H1 (cell line): ENCODE measurements around the gene ASXL1. TPM values are rescaled to one million over a fixed set of nuclear protein-coding genes. Genes with fewer than 3 reads are reported as not detected.

ENCODE experiments used
- CTCF ChIA-PET: fragments of 300-600 bp; sonication (Branson Sonifier 250); formaldehyde crosslinking; loops from one replicate; lab custom pipeline; 2021; ENCODE audit not compliant: partially characterized antibody; lab: Charles Lee
- POLR2A ChIA-PET: fragments of 300-600 bp; sonication (Branson Sonifier 250); formaldehyde crosslinking; loops from one replicate; lab custom pipeline; 2021; ENCODE audit warnings: inconsistent platforms; ENCODE audit not compliant: partially characterized antibody; lab: Charles Lee
- DNase-seq, 2 experiments: peaks; one replicate each; pipeline versions ENCODE4 v3.0.0 to v3.0.0-alpha.2; 2010 to 2022; ENCODE audit warnings: low spot score in 2 of 2, low read depth in 1 of 2, mixed read lengths in 1 of 2
- FAIRE-seq: peaks from 2 replicates; lab custom pipeline; 2011; peaks lifted over from hg19 to GRCh38; lab: Jason Lieb, UNC
- H2AFZ ChIP-seq: 2 replicates; pipeline ENCODE4 v1.8.1; 2012; ENCODE audit warnings: low read length, inconsistent platforms
- H2AK5ac ChIP-seq: 2 replicates; pipeline ENCODE4 v1.6.1; 2013; ENCODE audit warnings: low read depth, low read length
- H2BK120ac ChIP-seq: replicated peaks from 2 replicates; pipeline ENCODE3; 2013; ENCODE audit warnings: low read depth, low read length, inconsistent platforms
- H2BK12ac ChIP-seq: 2 replicates; pipeline ENCODE4 v1.6.1; 2013; ENCODE audit warnings: low read depth, low read length
- H2BK15ac ChIP-seq: 2 replicates; pipeline ENCODE4 v1.6.1; 2013; ENCODE audit warnings: low read length
- H2BK20ac ChIP-seq: 2 replicates; pipeline ENCODE4 v1.6.1; 2013; ENCODE audit warnings: low read length
- H2BK5ac ChIP-seq: 2 replicates; pipeline ENCODE4 v1.6.1; 2013; ENCODE audit warnings: low read depth, low read length
- H3K14ac ChIP-seq: 2 replicates; pipeline ENCODE4 v1.6.1; 2013; ENCODE audit warnings: inconsistent platforms; ENCODE audit not compliant: insufficient read length
- H3K18ac ChIP-seq: 2 replicates; pipeline ENCODE4 v1.6.1; 2013; ENCODE audit warnings: low read length; ENCODE audit errors: extremely low read depth
- H3K23ac ChIP-seq: 2 replicates; pipeline ENCODE4 v1.6.1; 2013; ENCODE audit warnings: inconsistent platforms; ENCODE audit not compliant: insufficient read length
- H3K23me2 ChIP-seq: 2 replicates; pipeline ENCODE4 v1.6.1; 2013; ENCODE audit warnings: low read depth, low read length
- H3K27ac ChIP-seq: 2 replicates; pipeline ENCODE4 v1.6.1; 2011; ENCODE audit warnings: low read depth, low read length, inconsistent platforms
- H3K27me3 ChIP-seq, 4 experiments: replicated peaks in 1 of 4; 1 replicate in 1 of 4; 2 replicates in 3 of 4; pipeline versions ENCODE4 v1.6.1 to v1.8.1; 2011 to 2013; ENCODE audit warnings: low read length in 3 of 4, mild to moderate bottlenecking in 3 of 4, inconsistent platforms in 2 of 4, mixed read lengths in 2 of 4, moderate library complexity in 1 of 4; ENCODE audit not compliant: control insufficient read depth in 3 of 4, insufficient read depth in 3 of 4; ENCODE audit errors: extremely low read depth in 1 of 4
- H3K36me3 ChIP-seq, 4 experiments: 2 replicates each; pipeline versions ENCODE4 v1.6.1 to v1.8.1; 2011 to 2013; ENCODE audit warnings: mild to moderate bottlenecking in 4 of 4, low read length in 3 of 4, moderate library complexity in 2 of 4, control low read depth in 1 of 4, inconsistent platforms in 1 of 4; ENCODE audit not compliant: insufficient read depth in 4 of 4, control insufficient read depth in 2 of 4
- H3K4ac ChIP-seq: replicated peaks from 2 replicates; pipeline ENCODE3; 2013; ENCODE audit warnings: low read length, low read depth, mixed read lengths, inconsistent platforms; ENCODE audit not compliant: insufficient read length
- H3K4me1 ChIP-seq, 4 experiments: replicated peaks in 1 of 4; 1 replicate in 1 of 4; 2 replicates in 3 of 4; pipeline versions ENCODE4 v1.6.1 to v1.8.1; 2011 to 2013; ENCODE audit warnings: low read length in 3 of 4, inconsistent platforms in 2 of 4, mixed read lengths in 1 of 4; ENCODE audit not compliant: insufficient read depth in 4 of 4, control insufficient read depth in 3 of 4
- H3K4me2 ChIP-seq, 2 experiments: 2 replicates each; pipeline versions ENCODE4 v1.6.1 to v1.8.1; 2011 to 2013; ENCODE audit warnings: low read depth in 2 of 2, low read length in 2 of 2, control low read depth in 1 of 2, inconsistent platforms in 1 of 2, mild to moderate bottlenecking in 1 of 2; ENCODE audit not compliant: insufficient read depth in 1 of 2
- H3K4me3 ChIP-seq, 4 experiments: fragments of 200-600, 300-600 bp in 1 of 4; sonication (generic), shearing (Covaris generic), sonication (Bioruptor Twin) in 1 of 4; 2 replicates each; pipeline versions ENCODE4 v1.5.1 to v1.8.1; 2011 to 2016; ENCODE audit warnings: low read length in 4 of 4, low read depth in 3 of 4, control low read depth in 2 of 4, inconsistent platforms in 2 of 4, mild to moderate bottlenecking in 2 of 4, mixed read lengths in 1 of 4, moderate library complexity in 1 of 4; ENCODE audit not compliant: insufficient read depth in 2 of 4; ENCODE audit errors: extremely low read depth in 1 of 4
- H3K56ac ChIP-seq: replicated peaks from 2 replicates; pipeline ENCODE3; 2013; ENCODE audit warnings: low read depth, mild to moderate bottlenecking, mixed read lengths, low read length, inconsistent platforms; ENCODE audit not compliant: insufficient read length
- H3K79me1 ChIP-seq: 2 replicates; pipeline ENCODE4 v1.6.1; 2013; ENCODE audit warnings: low read depth, low read length, control low read depth
- H3K79me2 ChIP-seq, 2 experiments: 2 replicates each; pipeline versions ENCODE4 v1.6.1 to v1.8.1; 2012 to 2013; ENCODE audit warnings: low read length in 2 of 2, mild to moderate bottlenecking in 2 of 2, inconsistent platforms in 1 of 2; ENCODE audit not compliant: insufficient read depth in 2 of 2, control insufficient read depth in 1 of 2
- H3K9ac ChIP-seq, 4 experiments: replicated peaks in 1 of 4; 1 replicate in 1 of 4; 2 replicates in 3 of 4; pipeline versions ENCODE4 v1.6.1 to v1.8.1; 2011 to 2013; ENCODE audit warnings: low read depth in 3 of 4, low read length in 3 of 4, control low read depth in 2 of 4, mild to moderate bottlenecking in 2 of 4, moderate library complexity in 2 of 4, inconsistent platforms in 1 of 4; ENCODE audit errors: extremely low read depth in 1 of 4
- H3K9me3 ChIP-seq, 2 experiments: 2 replicates each; pipeline versions ENCODE4 v1.6.1 to v1.8.1; 2012 to 2013; ENCODE audit warnings: mild to moderate bottlenecking in 2 of 2, moderate library complexity in 2 of 2, control low read depth in 1 of 2, inconsistent platforms in 1 of 2, low read depth in 1 of 2, low read length in 1 of 2, mixed read lengths in 1 of 2; ENCODE audit not compliant: insufficient read depth in 2 of 2
- H4K20me1 ChIP-seq, 2 experiments: replicated peaks in 1 of 2; 2 replicates each; pipeline versions ENCODE3 to v1.8.1; 2011 to 2013; ENCODE audit warnings: inconsistent platforms in 2 of 2, low read length in 2 of 2, mild to moderate bottlenecking in 1 of 2; ENCODE audit not compliant: insufficient read depth in 2 of 2, control insufficient read depth in 1 of 2
- H4K5ac ChIP-seq: 2 replicates; pipeline ENCODE4 v1.6.1; 2013; ENCODE audit warnings: low read length, low read depth, mixed read lengths, inconsistent platforms; ENCODE audit not compliant: insufficient read length
- H4K8ac ChIP-seq: 2 replicates; pipeline ENCODE4 v1.8.0; 2013; ENCODE audit warnings: mild to moderate bottlenecking, moderate library complexity, low read length, inconsistent platforms; ENCODE audit not compliant: insufficient read depth; ENCODE audit errors: extremely low read depth
- H4K91ac ChIP-seq: replicated peaks from 2 replicates; pipeline ENCODE3; 2013; ENCODE audit warnings: low read length, mixed read lengths, inconsistent platforms; ENCODE audit not compliant: insufficient read length
- BACH1 ChIP-seq: IDR thresholded peaks from 2 replicates; pipeline ENCODE4 v1.6.1; 2012; ENCODE audit warnings: low read length, improper control_type of control experiment
- CEBPB ChIP-seq: IDR thresholded peaks from 2 replicates; pipeline ENCODE4 v1.6.1; 2012; ENCODE audit warnings: low read depth, low read length
- CHD2 ChIP-seq: IDR thresholded peaks from 2 replicates; pipeline ENCODE4 v1.6.1; 2012; ENCODE audit warnings: low read length, improper control_type of control experiment
- CREB1 ChIP-seq: IDR thresholded peaks from 2 replicates; pipeline ENCODE4 v1.6.1; 2012; ENCODE audit warnings: inconsistent platforms
- EGR1 ChIP-seq: IDR thresholded peaks from 2 replicates; pipeline ENCODE4 v1.6.1; 2011; ENCODE audit warnings: low read depth, low read length, borderline replicate concordance
- KDM1A ChIP-seq: fragments of 200-600, 300-600 bp; sonication (generic); IDR thresholded peaks from 2 replicates; pipeline ENCODE4 v1.7.1; 2016; ENCODE audit warnings: mild to moderate bottlenecking, low read length, borderline replicate concordance
- NRF1 ChIP-seq: IDR thresholded peaks from 2 replicates; pipeline ENCODE4 v1.6.1; 2011; ENCODE audit warnings: mild to moderate bottlenecking, low read depth, low read length, improper control_type of control experiment
- PHF8 ChIP-seq: fragments of 200-600 bp; sonication (generic); conservative IDR thresholded peaks from 2 replicates; pipeline ENCODE4 v1.7.1; 2012; ENCODE audit warnings: low read depth, mild to moderate bottlenecking, inconsistent platforms, low read length, moderate library complexity
- POLR2A ChIP-seq, 2 experiments: IDR thresholded peaks; 1 replicate in 1 of 2; 2 replicates in 1 of 2; pipeline ENCODE4 v1.6.1; 2011; ENCODE audit warnings: low read depth in 2 of 2, low read length in 2 of 2, mild to moderate bottlenecking in 2 of 2; ENCODE audit errors: control extremely low read depth in 1 of 2
- SRF ChIP-seq: IDR thresholded peaks from 2 replicates; pipeline ENCODE4 v1.6.1; 2011; ENCODE audit warnings: mild to moderate bottlenecking, low read depth, low read length, moderate library complexity
- TAF1 ChIP-seq: IDR thresholded peaks from 2 replicates; pipeline ENCODE4 v1.6.1; 2011; ENCODE audit warnings: mild to moderate bottlenecking, low read depth, low read length
- TBP ChIP-seq: IDR thresholded peaks from 2 replicates; pipeline ENCODE4 v1.6.1; 2011; ENCODE audit warnings: low read depth, low read length, improper control_type of control experiment
- ZNF274 ChIP-seq: IDR thresholded peaks from 2 replicates; pipeline ENCODE4 v1.7.0; 2012; ENCODE audit warnings: low read length, borderline replicate concordance; ENCODE audit errors: extremely low read depth
- WGBS, 2 experiments: shearing (Covaris generic) in 1 of 2; methylation state at CpG; one replicate each; pipeline versions ENCODE4 v1.1.6 to v1.1.7; 2013 to 2015; ENCODE audit warnings: low lambda C conversion rate in 2 of 2, mixed read lengths in 2 of 2, inconsistent platforms in 1 of 2, low coverage in 1 of 2, missing lambda C conversion rate in 1 of 2; ENCODE audit not compliant: insufficient replicate concordance in 2 of 2, insufficient coverage in 1 of 2, insufficient read length in 1 of 2; ENCODE audit errors: extremely low coverage in 1 of 2, missing lambda C conversion rate in 1 of 2; 5-methylcytosine and 5-hydroxymethylcytosine counted together
- polyA plus RNA-seq, 7 experiments: library from polyadenylated mRNA; depleted of rRNA in 3 of 7; stranded (reverse) in 5 of 7; unstranded in 2 of 7; fragments of >200 nt in 5 of 7; fragments of 200-250 nt in 2 of 7; gene quantifications; 1 replicate in 5 of 7; 2 replicates in 1 of 7; 4 replicates in 1 of 7; pipeline versions ENCODE4 v1.2.1 to v1.2.3, GENCODE V29; 2011 to 2013; ENCODE audit warnings: missing spikeins in 2 of 7, mixed read lengths in 2 of 7
- total RNA-seq: library from RNA; stranded (reverse); fragmentation: NEBNext Ultra II Directional; extraction: Animal tissue kit (Norgen Biotek cat#: 25700); gene quantifications from 2 replicates; pipeline ENCODE4 v1.2.1, GENCODE V29; 2021

ASXL1 gene
- total and polyA plus RNA-seq, 2 of the 8 experiments (the other 6 are each of a cell fraction or from before 2014, with no cell fraction given), result 10.6 to 26.5 TPM

- no peaks in the 10 kb centered on the region for H3K79me2 ChIP-seq
- CTCF ChIA-PET, result interaction anchor here (0.5 to 0.7 kb wide), 4 partner anchors 19 to 784 kb away, joined by 3 read pairs; no protein-coding TSS in a partner anchor
Measured at GRCh38 chr20:32382102-32382950, 24.2 kb downstream of the ASXL1 start.

More at GRCh38 chr20:32382102-32382950, 24.2 kb downstream of the ASXL1 start:
- no peaks in the 10 kb centered on the region for H3K4me1 ChIP-seq
- DNase-seq (no peak), FAIRE-seq (no peak)
- 92% methylated on average over 11 of the region's 11 CpGs; no CpG with 5 or more reads in 1 of the 2 experiments for WGBS, 2 experiments
- H3K18ac ChIP-seq, result no peak overlapping the region
- H3K4ac ChIP-seq, result no peak overlapping the region
- H3K23me2 ChIP-seq, result no peaks in the 10 kb centered on the region
- no peaks in the 10 kb centered on the region for H3K9me3 ChIP-seq
- H2BK120ac ChIP-seq, result no peak overlapping the region
- no peak overlapping the region for H4K91ac ChIP-seq
- no peak overlapping the region for H3K4me3 ChIP-seq
- H2AK5ac ChIP-seq, result no peak overlapping the region
- H3K27ac ChIP-seq, result no peak overlapping the region
- no peak overlapping the region for H2BK15ac ChIP-seq
- H3K56ac ChIP-seq, result no peak overlapping the region
- no peak overlapping the region for H3K14ac ChIP-seq
- POLR2A ChIA-PET, result no interaction called here
- no peaks in the 10 kb centered on the region for H3K36me3 ChIP-seq
- no peak overlapping the region for H3K23ac ChIP-seq
- H3K4me2 ChIP-seq, result no peak overlapping the region
- H4K8ac ChIP-seq, result no peak overlapping the region
- peaks cover 0 to 3% of the 10 kb centered on the region in 2 experiments for H4K20me1 ChIP-seq
- TF ChIP-seq CREB1 (no peak), KDM1A (no peak), ZNF274 (no peak), CHD2 (no peak), SRF (no peak), TAF1 (no peak), NRF1 (no peak), TBP (no peak), CEBPB (no peak), POLR2A (IDR thresholded peaks at IDR 0.05; ENCODE audit: control extremely low read depth in 1 of 2, low read depth in 2 of 2, low read length in 2 of 2) (no peak), PHF8 (no peak), EGR1 (no peak), BACH1 (no peak)
- H3K27me3 ChIP-seq, result no peaks in the 10 kb centered on the region
- H4K5ac ChIP-seq, result no peak overlapping the region
- H2BK12ac ChIP-seq, result no peak overlapping the region
- no peak overlapping the region for H2BK5ac ChIP-seq
- no peaks in the 10 kb centered on the region for H3K79me1 ChIP-seq
- no peak overlapping the region for H2AFZ ChIP-seq
- no peak overlapping the region for H3K9ac ChIP-seq
- H2BK20ac ChIP-seq, result no peak overlapping the region
